Ovary (tissue), 9 donors: ENCODE measurements around the gene AUH. TPM values are rescaled to one million over a fixed set of nuclear protein-coding genes. Genes with fewer than 3 reads are reported as not detected.
"Not testable (repeated sequence)": the region's sequence is repeated elsewhere in the genome, so short reads cannot be mapped to it uniquely, and the experiment has no call there.

ENCODE experiments used
- DNase-seq, 5 donors: peaks; one replicate each; pipeline ENCODE4 v3.0.0-alpha.2; 2019 to 2020
- H3K27ac ChIP-seq, 2 donors: fragments of 200-600 bp; one replicate each; pipeline versions ENCODE4 v1.5.1 to v1.8.0; 2019 to 2022
- H3K27me3 ChIP-seq: fragments of 200-600 bp; one replicate; pipeline ENCODE4 v1.8.0; 2022
- H3K36me3 ChIP-seq: fragments of 200-600 bp; sonication (generic); one replicate; pipeline ENCODE4 v1.5.1; 2019
- H3K4me1 ChIP-seq: one replicate; pipeline ENCODE4 v1.8.1; 2013; ENCODE audit warnings: mild to moderate bottlenecking, moderate library complexity; ENCODE audit not compliant: insufficient read depth
- H3K4me3 ChIP-seq: fragments of 200-600 bp; sonication (generic); one replicate; pipeline ENCODE4 v1.5.1; 2017
- H3K9me3 ChIP-seq, 2 donors: fragments of 200-600 bp in 1 of 2; sonication (generic) in 1 of 2; one replicate each; pipeline versions ENCODE4 v1.5.1 to v1.8.1; 2013 to 2019; ENCODE audit warnings: mild to moderate bottlenecking in 1 of 2, moderate library complexity in 1 of 2
- CTCF ChIP-seq, 3 donors: fragments of 450-650 bp in 2 of 3; fragments of 200-600 bp in 1 of 3; IDR thresholded peaks; one replicate each; pipeline versions ENCODE4 v1.5.1 to v1.8.0; 2016 to 2022; ENCODE audit warnings: antibody characterized with exemption in 3 of 3, mild to moderate bottlenecking in 1 of 3
- EP300 ChIP-seq: sonication (generic); formaldehyde crosslinking; IDR thresholded peaks from one replicate; pipeline ENCODE4 v1.6.1; 2017; ENCODE audit warnings: antibody characterized with exemption
- POLR2A ChIP-seq: fragments of 450-650 bp; IDR thresholded peaks from one replicate; pipeline ENCODE4 v1.6.1; 2017; ENCODE audit warnings: antibody characterized with exemption, mild to moderate bottlenecking, moderate library complexity
- WGBS, 3 donors: extraction: QIAGEN DNeasy Blood & Tissue Kit in 1 of 3; methylation state at CpG; one replicate each; pipeline versions ENCODE4 v1.1.5 to v1.1.7; 2013 to 2017; 5-methylcytosine and 5-hydroxymethylcytosine counted together
- intact Hi-C, 4 donors: fragments of 100-400 bp; cut with DNase I; formaldehyde crosslinking; loops; one replicate each; pipeline versions ENCODE4 v1.11.0 to v1.15.1; 2022 to 2023
- polyA plus RNA-seq, 2 donors: library from polyadenylated mRNA; stranded (reverse); fragments of 200-250 nt in 1 of 2; fragments of 350-450 nt in 1 of 2; fragmentation: Illumina TruSeq in 1 of 2; extraction: RNeasy Lipid Tissue Mini Kit (QIAGEN cat#74804) in 1 of 2; gene quantifications; one replicate each; pipeline ENCODE4 v1.2.3, GENCODE V29; 2013 to 2014
- total RNA-seq, 7 donors: library from RNA; depleted of rRNA in 2 of 7; stranded (reverse); fragments of >200 nt in 2 of 7; fragmentation: NEBNext Ultra II Directional in 3 of 7; extraction: Animal tissue kit (Norgen Biotek cat#: 25700) in 3 of 7; gene quantifications; one replicate each; pipeline versions ENCODE4 v1.1.0 to v1.2.4, GENCODE V29; 2016 to 2023
- donor health status: DM: no; HTN: no; CAD: no; lungs with moderate emphysema.
- donor health status: DM: no; HTN: no; CAD: no.
- donor health status: Bipolar disorder and iron deficiency.
- donor health status: DM: yes; HTN: yes; CAD: no.
- donor health status: DM: no; HTN: no; CAD: no.
- donor health status: DM: yes; HTN: yes; CAD: no.

AUH gene
- total and polyA plus RNA-seq, 9 donors: 12.0 to 48.5 (median 18.6) TPM

GRCh38 chr9:91383577-91383976 is 21.9 kb upstream of the AUH start:
- H3K36me3 ChIP-seq: no peaks in the 10 kb centered on the region
- no peak for DNase-seq
- H3K4me1 ChIP-seq: no peaks in the 10 kb centered on the region
- no peaks in the 10 kb centered on the region for H3K9me3 ChIP-seq
- no peak overlapping the region for H3K27ac ChIP-seq
- intact Hi-C loops: no loop called here
- TF ChIP-seq CTCF (IDR thresholded peaks at IDR 0.05) (no peak), POLR2A (no peak), EP300 (no peak)
- no peaks in the 10 kb centered on the region for H3K27me3 ChIP-seq
- H3K4me3 ChIP-seq: no peak overlapping the region

- H3K4me3 ChIP-seq: no peak overlapping the region
- 93 to 97% (median 94%) methylated on average over 4 of the region's 4 CpGs for WGBS, 3 donors
Observed at GRCh38 chr9:91382298-91382697, 20.6 kb upstream of the AUH start.

GRCh38 chr9:91379426-91379825 is 17.7 kb upstream of the AUH start:
- Histone ChIP-seq H3K36me3 (no peaks in the 10 kb centered on the region), H3K9me3 (peaks cover 0 to 3% of the 10 kb centered on the region in 2 donors), H3K27me3 (no peaks in the 10 kb centered on the region), H3K27ac (no peak overlapping the region), H3K4me3 (no peak overlapping the region), H3K4me1 (no peaks in the 10 kb centered on the region)
- WGBS, 3 donors: 57 to 81% (median 80%) methylated on average over 3 of the region's 3 CpGs
- DNase-seq: no peak
- no peak for TF ChIP-seq CTCF (IDR thresholded peaks at IDR 0.05)
- no peak for TF ChIP-seq POLR2A
- TF ChIP-seq EP300: no peak
- intact Hi-C loops: no loop called here

More at GRCh38 chr9:91382298-91382697, 20.6 kb upstream of the AUH start:
- TF ChIP-seq CTCF (IDR thresholded peaks at IDR 0.05): no peak
- no peak for TF ChIP-seq POLR2A
- TF ChIP-seq EP300: no peak
- Histone ChIP-seq H3K27me3 (no peaks in the 10 kb centered on the region), H3K36me3 (no peaks in the 10 kb centered on the region), H3K9me3 (peaks cover 0 to 3% of the 10 kb centered on the region in 2 donors), H3K4me1 (no peaks in the 10 kb centered on the region), H3K27ac (no peak overlapping the region)
- intact Hi-C loops: no loop called here
- no peak for DNase-seq

- H3K36me3 ChIP-seq: no peaks in the 10 kb centered on the region
- H3K27ac ChIP-seq: no peak overlapping the region
- H3K9me3 ChIP-seq: peaks cover 0 to 3% of the 10 kb centered on the region in 2 donors
- WGBS, 3 donors: 72 to 92% (median 76%) methylated on average over 2 of the region's 2 CpGs
- no peak for DNase-seq
- no peaks in the 10 kb centered on the region for H3K27me3 ChIP-seq
- intact Hi-C loops: no loop called here
- no peak overlapping the region for H3K4me3 ChIP-seq
- no peaks in the 10 kb centered on the region for H3K4me1 ChIP-seq
- TF ChIP-seq CTCF (IDR thresholded peaks at IDR 0.05) (no peak), EP300 (no peak), POLR2A (no peak)
Observed at GRCh38 chr9:91378695-91379127, 17.0 kb upstream of the AUH start.

- H3K4me3 ChIP-seq, intact Hi-C loops, H3K4me1 ChIP-seq, H3K27ac ChIP-seq, H3K36me3 ChIP-seq, H3K27me3 ChIP-seq, DNase-seq, H3K9me3 ChIP-seq: not testable (repeated sequence)
- 94 to 96% (median 94%) methylated on average over 3 of the region's 3 CpGs for WGBS, 3 donors
Observed at GRCh38 chr9:91378054-91378453, 16.3 kb upstream of the AUH start.
